Measurements from ENCODE around the gene RGS6. TPM values are rescaled to one million over a fixed set of nuclear protein-coding genes. Genes with fewer than 3 reads are reported as not detected.

RGS6 gene
- total RNA-seq, 1 donor from 2014 or later: 0.34 TPM

DNA sequence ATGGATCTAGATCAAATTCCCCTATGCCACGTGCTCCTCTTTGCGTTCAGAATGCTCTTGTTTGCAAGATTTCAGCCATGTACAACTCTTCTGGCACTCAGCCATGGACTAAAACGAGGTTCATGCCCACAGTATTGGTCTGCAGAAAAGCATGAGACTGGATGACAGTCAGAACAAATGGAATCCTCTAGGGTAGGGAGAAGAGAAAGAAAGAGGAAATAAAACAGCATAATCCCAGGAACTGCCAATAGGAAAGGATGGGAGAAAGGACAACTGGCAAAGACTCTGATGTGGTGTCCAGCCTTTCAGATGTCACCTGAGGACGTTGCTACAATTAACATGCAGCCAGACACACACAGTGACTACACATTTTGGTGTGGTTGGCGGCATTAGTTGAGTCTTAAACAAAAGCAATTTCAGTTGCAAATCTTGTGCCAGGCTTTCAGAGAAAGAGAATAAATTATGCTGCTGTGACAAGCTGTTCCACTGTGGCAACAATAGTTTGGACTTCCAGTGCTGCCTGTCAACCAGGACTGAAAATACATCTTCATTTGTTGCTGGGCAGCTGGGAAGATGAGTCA, 338.0 kb downstream of the RGS6 start:
- Mint-ChIP-seq H3K4me1 (ENCODE audit: low read depth, unreplicated experiment) (no peaks in the 10 kb centered on the region), H3K4me3 (ENCODE audit: unreplicated experiment) (no peak overlapping the region), H3K36me3 (ENCODE audit: low read depth, unreplicated experiment) (no peaks in the 10 kb centered on the region), H3K27ac (ENCODE audit: unreplicated experiment) (no peak overlapping the region), H3K27me3 (ENCODE audit: low read depth, unreplicated experiment) (peaks cover 2% of the 10 kb centered on the region), H3K9me3 (ENCODE audit: unreplicated experiment) (peaks cover 3% of the 10 kb centered on the region)
- Histone ChIP-seq H3K27ac (ENCODE audit: low read depth, low read length) (no peak overlapping the region), H2AFZ (ENCODE audit: low read depth, low read length) (no peak overlapping the region), H3K4me3 (ENCODE audit: insufficient read depth, low read depth, low read length) (no peak overlapping the region), H3K36me3 (ENCODE audit: insufficient read depth, low read length) (no peaks in the 10 kb centered on the region), H3K4me1 (ENCODE audit: insufficient read depth, low read length) (no peaks in the 10 kb centered on the region), H3K9me3 (ENCODE audit: insufficient read depth, low read depth, low read length) (peaks cover 4% of the 10 kb centered on the region), H3K9ac (ENCODE audit: low read length) (no peak overlapping the region), H3K27me3 (ENCODE audit: insufficient read depth, low read length) (no peaks in the 10 kb centered on the region), H3K79me2 (ENCODE audit: insufficient read depth, low read length) (no peaks in the 10 kb centered on the region), H3K4me2 (ENCODE audit: low read length) (no peak overlapping the region), H4K20me1 (ENCODE audit: insufficient read depth, low read length) (no peaks in the 10 kb centered on the region)
- TF ChIP-seq EZH2 (IDR thresholded peaks at IDR 0.05; ENCODE audit: insufficient read depth, low read length): no peak
- TF ChIP-seq, protein P1, sequence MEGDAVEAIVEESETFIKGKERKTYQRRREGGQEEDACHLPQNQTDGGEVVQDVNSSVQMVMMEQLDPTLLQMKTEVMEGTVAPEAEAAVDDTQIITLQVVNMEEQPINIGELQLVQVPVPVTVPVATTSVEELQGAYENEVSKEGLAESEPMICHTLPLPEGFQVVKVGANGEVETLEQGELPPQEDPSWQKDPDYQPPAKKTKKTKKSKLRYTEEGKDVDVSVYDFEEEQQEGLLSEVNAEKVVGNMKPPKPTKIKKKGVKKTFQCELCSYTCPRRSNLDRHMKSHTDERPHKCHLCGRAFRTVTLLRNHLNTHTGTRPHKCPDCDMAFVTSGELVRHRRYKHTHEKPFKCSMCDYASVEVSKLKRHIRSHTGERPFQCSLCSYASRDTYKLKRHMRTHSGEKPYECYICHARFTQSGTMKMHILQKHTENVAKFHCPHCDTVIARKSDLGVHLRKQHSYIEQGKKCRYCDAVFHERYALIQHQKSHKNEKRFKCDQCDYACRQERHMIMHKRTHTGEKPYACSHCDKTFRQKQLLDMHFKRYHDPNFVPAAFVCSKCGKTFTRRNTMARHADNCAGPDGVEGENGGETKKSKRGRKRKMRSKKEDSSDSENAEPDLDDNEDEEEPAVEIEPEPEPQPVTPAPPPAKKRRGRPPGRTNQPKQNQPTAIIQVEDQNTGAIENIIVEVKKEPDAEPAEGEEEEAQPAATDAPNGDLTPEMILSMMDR (IDR thresholded peaks at IDR 0.05; ENCODE audit: insufficient read depth, low read depth, low read length): no peak
- FAIRE-seq (no peak), DNase-seq (ENCODE audit: low read depth) (no peak)

DNA sequence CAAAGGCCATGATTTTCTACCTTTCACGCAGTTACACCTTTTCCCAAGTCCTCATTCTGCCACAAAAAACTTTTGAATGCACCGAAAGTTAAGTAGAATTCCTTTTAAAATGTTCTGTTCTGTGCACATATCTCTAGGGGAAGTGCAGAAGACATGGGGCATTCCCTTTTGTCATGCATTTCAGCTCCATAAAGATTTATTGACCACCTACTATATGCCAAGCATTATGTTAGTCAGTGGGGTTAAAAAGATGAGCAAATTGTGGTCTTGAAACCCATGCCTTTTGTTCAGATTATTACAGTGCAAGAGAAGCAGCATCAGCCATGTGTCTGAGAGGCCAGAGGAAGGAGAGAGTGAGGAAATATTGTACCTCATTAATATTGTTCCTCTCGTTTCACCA, 338.5 kb downstream of the RGS6 start:
- Histone ChIP-seq H4K20me1 (ENCODE audit: insufficient read depth, low read length) (no peaks in the 10 kb centered on the region), H3K9me3 (ENCODE audit: insufficient read depth, low read depth, low read length) (peaks cover 4% of the 10 kb centered on the region), H3K4me1 (ENCODE audit: insufficient read depth, low read length) (no peaks in the 10 kb centered on the region), H3K36me3 (ENCODE audit: insufficient read depth, low read length) (no peaks in the 10 kb centered on the region), H3K4me3 (ENCODE audit: insufficient read depth, low read depth, low read length) (no peak overlapping the region), H3K4me2 (ENCODE audit: low read length) (no peak overlapping the region), H3K27ac (ENCODE audit: low read depth, low read length) (no peak overlapping the region), H3K27me3 (ENCODE audit: insufficient read depth, low read length) (no peaks in the 10 kb centered on the region), H3K9ac (ENCODE audit: low read length) (no peak overlapping the region), H2AFZ (ENCODE audit: low read depth, low read length) (no peak overlapping the region), H3K79me2 (ENCODE audit: insufficient read depth, low read length) (no peaks in the 10 kb centered on the region)
- Mint-ChIP-seq H3K27ac (ENCODE audit: unreplicated experiment) (no peak overlapping the region), H3K9me3 (ENCODE audit: unreplicated experiment) (peaks cover 3% of the 10 kb centered on the region), H3K4me1 (ENCODE audit: low read depth, unreplicated experiment) (no peaks in the 10 kb centered on the region), H3K36me3 (ENCODE audit: low read depth, unreplicated experiment) (no peaks in the 10 kb centered on the region), H3K27me3 (ENCODE audit: low read depth, unreplicated experiment) (no peaks in the 10 kb centered on the region), H3K4me3 (ENCODE audit: unreplicated experiment) (no peak overlapping the region)
- FAIRE-seq: no peak
- no peak for TF ChIP-seq EZH2 (IDR thresholded peaks at IDR 0.05; ENCODE audit: insufficient read depth, low read length)
- TF ChIP-seq, protein P1 (IDR thresholded peaks at IDR 0.05; ENCODE audit: insufficient read depth, low read depth, low read length): no peak
- no peak for DNase-seq (ENCODE audit: low read depth)

DNA sequence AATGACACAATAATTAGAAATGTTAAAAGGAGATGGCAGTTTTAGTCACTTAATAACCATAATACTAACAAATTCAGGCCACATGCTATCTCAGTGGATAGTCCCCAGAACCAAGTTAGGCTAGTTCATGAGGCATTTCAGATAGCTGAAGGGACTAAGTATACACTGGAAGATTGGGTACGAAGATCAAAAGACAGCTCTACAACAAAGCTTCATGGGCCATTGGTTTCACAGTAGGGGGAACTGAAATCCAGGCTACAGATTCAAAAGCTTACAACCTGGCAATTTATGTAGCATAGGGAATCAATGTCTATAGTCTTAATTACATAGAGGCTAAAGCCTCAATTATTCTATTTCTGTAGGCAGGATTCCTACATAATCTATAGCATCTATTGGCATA, 343.0 kb downstream of the RGS6 start:
- Histone ChIP-seq H2AFZ (ENCODE audit: low read depth, low read length) (no peak overlapping the region), H3K4me1 (ENCODE audit: insufficient read depth, low read length) (no peaks in the 10 kb centered on the region), H4K20me1 (ENCODE audit: insufficient read depth, low read length) (no peaks in the 10 kb centered on the region), H3K4me2 (ENCODE audit: low read length) (no peak overlapping the region), H3K27ac (ENCODE audit: low read depth, low read length) (no peak overlapping the region), H3K79me2 (ENCODE audit: insufficient read depth, low read length) (no peaks in the 10 kb centered on the region), H3K27me3 (ENCODE audit: insufficient read depth, low read length) (no peaks in the 10 kb centered on the region), H3K9me3 (ENCODE audit: insufficient read depth, low read depth, low read length) (peaks cover 1% of the 10 kb centered on the region), H3K9ac (ENCODE audit: low read length) (no peak overlapping the region), H3K36me3 (ENCODE audit: insufficient read depth, low read length) (no peaks in the 10 kb centered on the region), H3K4me3 (ENCODE audit: insufficient read depth, low read depth, low read length) (no peak overlapping the region)
- DNase-seq (ENCODE audit: low read depth) (no peak), FAIRE-seq (no peak)
- no peaks in the 10 kb centered on the region for H3K4me1 Mint-ChIP-seq (ENCODE audit: low read depth, unreplicated experiment)
- H3K4me3 Mint-ChIP-seq (ENCODE audit: unreplicated experiment): no peak overlapping the region
- TF ChIP-seq EZH2 (IDR thresholded peaks at IDR 0.05; ENCODE audit: insufficient read depth, low read length): no peak
- TF ChIP-seq, protein P1 (IDR thresholded peaks at IDR 0.05; ENCODE audit: insufficient read depth, low read depth, low read length): no peak
- H3K9me3 Mint-ChIP-seq (ENCODE audit: unreplicated experiment): peaks cover 3% of the 10 kb centered on the region
- no peaks in the 10 kb centered on the region for H3K36me3 Mint-ChIP-seq (ENCODE audit: low read depth, unreplicated experiment)
- peaks cover 2% of the 10 kb centered on the region for H3K27me3 Mint-ChIP-seq (ENCODE audit: low read depth, unreplicated experiment)
- no peak overlapping the region for H3K27ac Mint-ChIP-seq (ENCODE audit: unreplicated experiment)

Measured in astrocyte (in vitro differentiated cells and primary cell).